NCI-H774 (cell line): Measurements from ENCODE around the gene PGAM1.
A peak's percentile ranks its signal among the peaks of the same experiment; 100 is the strongest.
"Not testable (repeated sequence)": the region's sequence is repeated elsewhere in the genome, so short reads cannot be mapped to it uniquely, and the experiment has no call there.

Experiments used
- DNase-seq: peaks from one replicate; lab custom pipeline; 2025; lab: John Stamatoyannopoulos, UW

PGAM1 gene

GRCh38 chr10:97425964-97426775, at the start of gene PGAM1:
TSS of gene PGAM1 (plus strand) at chr10:97426191. CDS start at chr10:97426308, 117 bp downstream.
- DNase-seq, result peak; percentile 84

- DNase-seq, result no peak
These were observed 49.6 kb upstream of the PGAM1 start for GRCh38 chr10:97376413-97376812.

- no peak for DNase-seq
These were observed 46.8 kb upstream of the PGAM1 start for GRCh38 chr10:97378933-97379921.

- no peak for DNase-seq
These were observed 45.5 kb upstream of the PGAM1 start for GRCh38 chr10:97380516-97380915.

- DNase-seq, result no peak
These were observed 44.4 kb upstream of the PGAM1 start for GRCh38 chr10:97381626-97382025.

GRCh38 chr10:97383159-97383558, 42.8 kb upstream of the PGAM1 start:
- DNase-seq, result no peak

GRCh38 chr10:97384156-97384555, 41.8 kb upstream of the PGAM1 start:
- DNase-seq, result no peak

- DNase-seq, result no peak
These were observed 41.4 kb upstream of the PGAM1 start for GRCh38 chr10:97384641-97385040.

- DNase-seq, result no peak
These were observed 40.4 kb upstream of the PGAM1 start for GRCh38 chr10:97385565-97385964.

- no peak for DNase-seq
These were observed 37.8 kb upstream of the PGAM1 start for GRCh38 chr10:97388152-97388551.

- no peak for DNase-seq
These were observed 35.9 kb upstream of the PGAM1 start for GRCh38 chr10:97390091-97390490.

- no peak for DNase-seq
These were observed 32.9 kb upstream of the PGAM1 start for GRCh38 chr10:97393034-97393573.

GRCh38 chr10:97396056-97396455, 29.9 kb upstream of the PGAM1 start:
- no peak for DNase-seq

- no peak for DNase-seq
These were observed 26.0 kb upstream of the PGAM1 start for GRCh38 chr10:97399843-97400545.

- DNase-seq, result peak; percentile 88
These were observed 25.1 kb upstream of the PGAM1 start, which contains the start of gene RRP12 for GRCh38 chr10:97400665-97401454. TSS of gene RRP12 (minus strand) at chr10:97401340. CDS start at chr10:97401231, 109 bp downstream.

- DNase-seq, result no peak
These were observed 24.5 kb upstream of the PGAM1 start for GRCh38 chr10:97401455-97401919.

GRCh38 chr10:97404044-97404443, 21.9 kb upstream of the PGAM1 start:
- no peak for DNase-seq

- DNase-seq, result no peak
These were observed 19.9 kb upstream of the PGAM1 start for GRCh38 chr10:97406064-97406463.

- DNase-seq, result not testable (repeated sequence)
These were observed 19.5 kb upstream of the PGAM1 start for GRCh38 chr10:97406483-97406882.

- DNase-seq, result peak; percentile 16
These were observed 18.6 kb upstream of the PGAM1 start for GRCh38 chr10:97407211-97407951.
